H1 (cell line): ENCODE data around the gene KRTAP10-4.

ENCODE experiments used
- ATF3 ChIP-seq: IDR thresholded peaks from 2 replicates; pipeline ENCODE4 v1.6.1; 2011; ENCODE audit warnings: low read depth, mild to moderate bottlenecking, low read length; ENCODE audit not compliant: insufficient read depth
- EZH2 ChIP-seq: fragments of 200-600 bp; sonication (generic); IDR thresholded peaks from 2 replicates; pipeline ENCODE4 v1.7.1; 2012; ENCODE audit warnings: low read depth, mild to moderate bottlenecking, moderate library complexity, low read length, inconsistent platforms; ENCODE audit not compliant: severe bottlenecking
- GTF2F1 ChIP-seq: IDR thresholded peaks from 2 replicates; pipeline ENCODE4 v1.6.1; 2012; ENCODE audit warnings: low read depth, low read length, improper control_type of control experiment, borderline replicate concordance
- HDAC2 ChIP-seq, 2 experiments: fragments of 300-600 bp in 1 of 2; sonication (generic) in 1 of 2; IDR thresholded peaks; 2 replicates each; pipeline ENCODE4 v1.6.1; 2011 to 2012; ENCODE audit warnings: low read depth in 2 of 2, low read length in 2 of 2, mild to moderate bottlenecking in 2 of 2, moderate library complexity in 2 of 2, borderline replicate concordance in 1 of 2, inconsistent platforms in 1 of 2
- POLR2A ChIP-seq, 2 experiments: IDR thresholded peaks; 1 replicate in 1 of 2; 2 replicates in 1 of 2; pipeline ENCODE4 v1.6.1; 2011; ENCODE audit warnings: low read depth in 2 of 2, low read length in 2 of 2, mild to moderate bottlenecking in 2 of 2; ENCODE audit errors: control extremely low read depth in 1 of 2
- POLR2AphosphoS5 ChIP-seq: IDR thresholded peaks from 2 replicates; pipeline ENCODE4 v1.6.1; 2011; ENCODE audit warnings: low read depth, low read length
- RNF2 ChIP-seq: fragments of 200-900, 300-1000 bp; sonication (generic); IDR thresholded peaks from 2 replicates; pipeline ENCODE4 v1.7.1; 2016; ENCODE audit warnings: borderline replicate concordance, low read depth, mild to moderate bottlenecking, antibody characterized with exemption, low read length; ENCODE audit not compliant: poor library complexity, severe bottlenecking; ENCODE audit errors: missing control alignments
- TF ChIP-seq, protein P1 (sequence below), 3 experiments: IDR thresholded peaks; 1 replicate in 2 of 3; 2 replicates in 1 of 3; pipeline versions ENCODE4 v1.5.1 to v1.6.1; 2011; ENCODE audit warnings: low read length in 3 of 3, mild to moderate bottlenecking in 3 of 3, inconsistent platforms in 2 of 3, low read depth in 1 of 3, moderate library complexity in 1 of 3; ENCODE audit not compliant: insufficient read depth in 1 of 3; ENCODE audit errors: control extremely low read depth in 1 of 3

- TF ChIP-seq, protein P1, sequence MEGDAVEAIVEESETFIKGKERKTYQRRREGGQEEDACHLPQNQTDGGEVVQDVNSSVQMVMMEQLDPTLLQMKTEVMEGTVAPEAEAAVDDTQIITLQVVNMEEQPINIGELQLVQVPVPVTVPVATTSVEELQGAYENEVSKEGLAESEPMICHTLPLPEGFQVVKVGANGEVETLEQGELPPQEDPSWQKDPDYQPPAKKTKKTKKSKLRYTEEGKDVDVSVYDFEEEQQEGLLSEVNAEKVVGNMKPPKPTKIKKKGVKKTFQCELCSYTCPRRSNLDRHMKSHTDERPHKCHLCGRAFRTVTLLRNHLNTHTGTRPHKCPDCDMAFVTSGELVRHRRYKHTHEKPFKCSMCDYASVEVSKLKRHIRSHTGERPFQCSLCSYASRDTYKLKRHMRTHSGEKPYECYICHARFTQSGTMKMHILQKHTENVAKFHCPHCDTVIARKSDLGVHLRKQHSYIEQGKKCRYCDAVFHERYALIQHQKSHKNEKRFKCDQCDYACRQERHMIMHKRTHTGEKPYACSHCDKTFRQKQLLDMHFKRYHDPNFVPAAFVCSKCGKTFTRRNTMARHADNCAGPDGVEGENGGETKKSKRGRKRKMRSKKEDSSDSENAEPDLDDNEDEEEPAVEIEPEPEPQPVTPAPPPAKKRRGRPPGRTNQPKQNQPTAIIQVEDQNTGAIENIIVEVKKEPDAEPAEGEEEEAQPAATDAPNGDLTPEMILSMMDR (IDR thresholded peaks at IDR 0.05; ENCODE audit: control extremely low read depth in 1 of 3, insufficient read depth in 1 of 3, low read depth in 1 of 3, low read length in 3 of 3) = no peak
- no peak for TF ChIP-seq HDAC2 (IDR thresholded peaks at IDR 0.05; ENCODE audit: borderline replicate concordance in 1 of 2, low read depth in 2 of 2, low read length in 2 of 2)
- TF ChIP-seq POLR2AphosphoS5 = no peak
- no peak for TF ChIP-seq POLR2A (IDR thresholded peaks at IDR 0.05; ENCODE audit: control extremely low read depth in 1 of 2, low read depth in 2 of 2, low read length in 2 of 2)
- no peak for TF ChIP-seq EZH2
- no peak for TF ChIP-seq GTF2F1
- no peak for TF ChIP-seq ATF3
- TF ChIP-seq RNF2 = no peak
Measured at GRCh38 chr21:44612029-44612486, 38.5 kb downstream of the KRTAP10-4 start, which contains the start of gene KRTAP10-8.
